Glutamatergic neuron (in vitro differentiated cells): ENCODE results near the gene MAP3K2. TPM values are rescaled to one million over a fixed set of nuclear protein-coding genes. Genes with fewer than 3 reads are reported as not detected.

Experiments used
- DNase-seq: peaks from one replicate; pipeline ENCODE4 v3.0.0; 2022
- H3K27ac Mint-ChIP-seq: one replicate; pipeline ENCODE4 v1.8.0; 2020; ENCODE audit warnings: mild to moderate bottlenecking, mixed read lengths, inconsistent platforms; ENCODE audit not compliant: unreplicated experiment
- H3K27me3 Mint-ChIP-seq: one replicate; pipeline ENCODE4 v1.8.0; 2020; ENCODE audit warnings: mild to moderate bottlenecking, moderate library complexity, mixed read lengths, inconsistent platforms; ENCODE audit not compliant: unreplicated experiment
- H3K36me3 Mint-ChIP-seq: one replicate; pipeline ENCODE4 v1.8.0; 2020; ENCODE audit warnings: mild to moderate bottlenecking, mixed read lengths, inconsistent platforms; ENCODE audit not compliant: unreplicated experiment
- H3K4me1 Mint-ChIP-seq: one replicate; pipeline ENCODE4 v1.8.0; 2020; ENCODE audit warnings: mild to moderate bottlenecking, low read depth, mixed read lengths, inconsistent platforms; ENCODE audit not compliant: unreplicated experiment
- H3K4me3 Mint-ChIP-seq: one replicate; pipeline ENCODE4 v1.8.0; 2020; ENCODE audit warnings: mild to moderate bottlenecking, mixed read lengths, inconsistent platforms; ENCODE audit not compliant: unreplicated experiment
- H3K9me3 Mint-ChIP-seq: one replicate; pipeline ENCODE4 v1.8.0; 2020; ENCODE audit warnings: mild to moderate bottlenecking, moderate library complexity, mixed read lengths, inconsistent platforms; ENCODE audit not compliant: unreplicated experiment
- total RNA-seq: library from RNA; stranded (reverse); fragmentation: NEBNext Ultra II Directional; extraction: Animal tissue kit (Norgen Biotek cat#: 25700); gene quantifications from one replicate; pipeline ENCODE4 v1.2.1, GENCODE V29; 2021; ENCODE audit not compliant: unreplicated experiment
- TF ChIP-seq, protein P1 (sequence below): fragments of 200-600 bp; sonication (generic); IDR thresholded peaks from one replicate; pipeline ENCODE4 v1.5.0; 2021; ENCODE audit not compliant: partially characterized antibody, unreplicated experiment

The MAP3K2 gene
- total RNA-seq, 1 donor from 2014 or later: 42.7 TPM

- Mint-ChIP-seq H3K9me3 (no peaks in the 10 kb centered on the region), H3K36me3 (peaks cover 6% of the 10 kb centered on the region), H3K27ac (no peak overlapping the region), H3K27me3 (peaks cover 2% of the 10 kb centered on the region), H3K4me1 (peaks cover 3% of the 10 kb centered on the region), H3K4me3 (no peak overlapping the region)
- DNase-seq: no peak
- TF ChIP-seq, protein P1, sequence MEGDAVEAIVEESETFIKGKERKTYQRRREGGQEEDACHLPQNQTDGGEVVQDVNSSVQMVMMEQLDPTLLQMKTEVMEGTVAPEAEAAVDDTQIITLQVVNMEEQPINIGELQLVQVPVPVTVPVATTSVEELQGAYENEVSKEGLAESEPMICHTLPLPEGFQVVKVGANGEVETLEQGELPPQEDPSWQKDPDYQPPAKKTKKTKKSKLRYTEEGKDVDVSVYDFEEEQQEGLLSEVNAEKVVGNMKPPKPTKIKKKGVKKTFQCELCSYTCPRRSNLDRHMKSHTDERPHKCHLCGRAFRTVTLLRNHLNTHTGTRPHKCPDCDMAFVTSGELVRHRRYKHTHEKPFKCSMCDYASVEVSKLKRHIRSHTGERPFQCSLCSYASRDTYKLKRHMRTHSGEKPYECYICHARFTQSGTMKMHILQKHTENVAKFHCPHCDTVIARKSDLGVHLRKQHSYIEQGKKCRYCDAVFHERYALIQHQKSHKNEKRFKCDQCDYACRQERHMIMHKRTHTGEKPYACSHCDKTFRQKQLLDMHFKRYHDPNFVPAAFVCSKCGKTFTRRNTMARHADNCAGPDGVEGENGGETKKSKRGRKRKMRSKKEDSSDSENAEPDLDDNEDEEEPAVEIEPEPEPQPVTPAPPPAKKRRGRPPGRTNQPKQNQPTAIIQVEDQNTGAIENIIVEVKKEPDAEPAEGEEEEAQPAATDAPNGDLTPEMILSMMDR: no peak
Observed at GRCh38 chr2:127379712-127380355, 7.9 kb downstream of the MAP3K2 start.

DNA sequence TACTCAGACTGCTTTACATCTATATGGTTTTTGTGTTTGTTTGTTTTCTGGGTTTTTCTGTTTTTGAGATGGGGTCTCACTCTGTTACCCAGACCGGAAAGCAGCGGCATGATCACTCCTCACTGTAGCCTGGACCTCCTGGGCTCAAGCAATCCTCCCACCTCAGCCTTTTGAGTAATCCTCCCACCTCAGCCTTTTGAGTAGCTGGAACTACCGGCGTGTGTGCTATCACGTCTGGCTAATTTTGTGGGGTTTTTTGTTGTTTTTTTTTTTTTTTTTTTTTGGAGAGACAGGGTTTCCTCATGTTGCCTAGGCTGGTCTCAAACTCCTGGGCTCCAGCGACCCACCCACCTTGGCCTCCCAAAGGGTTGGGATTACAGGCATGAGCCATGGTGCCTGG, 9.1 kb downstream of the MAP3K2 start:
- DNase-seq: no peak
- H3K27ac Mint-ChIP-seq: no peak overlapping the region
- H3K4me3 Mint-ChIP-seq: no peak overlapping the region
- peaks cover 10% of the 10 kb centered on the region for H3K9me3 Mint-ChIP-seq
- TF ChIP-seq, protein P1: no peak
- peaks cover 17% of the 10 kb centered on the region for H3K36me3 Mint-ChIP-seq
- H3K4me1 Mint-ChIP-seq: peaks cover 3% of the 10 kb centered on the region
- H3K27me3 Mint-ChIP-seq: peaks cover 2% of the 10 kb centered on the region

GRCh38 chr2:127377262-127377661, 10.5 kb downstream of the MAP3K2 start:
- no peak overlapping the region for H3K27ac Mint-ChIP-seq
- peaks cover 3% of the 10 kb centered on the region for H3K4me1 Mint-ChIP-seq
- TF ChIP-seq, protein P1: no peak
- no peak overlapping the region for H3K4me3 Mint-ChIP-seq
- peaks cover 24% of the 10 kb centered on the region for H3K36me3 Mint-ChIP-seq
- H3K9me3 Mint-ChIP-seq: peaks cover 20% of the 10 kb centered on the region
- peaks cover 6% of the 10 kb centered on the region for H3K27me3 Mint-ChIP-seq
- DNase-seq: no peak

DNA sequence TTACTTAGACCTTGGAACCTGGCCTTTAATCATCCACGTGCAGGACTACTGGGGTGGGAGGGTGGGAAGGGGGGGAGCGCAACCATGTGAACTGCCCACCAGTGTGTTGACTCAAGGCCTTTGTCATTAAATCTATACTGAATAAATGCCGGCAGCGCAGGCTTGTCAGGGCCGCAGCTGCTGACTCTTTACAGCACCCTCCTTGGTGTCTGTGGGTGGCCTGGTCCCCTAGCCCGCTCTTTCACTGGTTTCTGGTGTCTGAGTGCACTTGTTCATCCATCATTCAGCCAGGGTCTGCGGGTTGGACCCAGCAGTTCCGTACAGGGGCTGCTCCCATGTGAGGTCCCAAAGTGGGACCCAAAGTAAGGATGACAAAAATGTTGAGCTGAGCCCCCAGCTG, 11.5 kb downstream of the MAP3K2 start:
- peaks cover 20% of the 10 kb centered on the region for H3K9me3 Mint-ChIP-seq

More for the DNA sequence above, 11.5 kb downstream of the MAP3K2 start:
- TF ChIP-seq, protein P1: no peak
- H3K27ac Mint-ChIP-seq: no peak overlapping the region
- peaks cover 12% of the 10 kb centered on the region for H3K4me1 Mint-ChIP-seq
- peaks cover 6% of the 10 kb centered on the region for H3K27me3 Mint-ChIP-seq
- H3K4me3 Mint-ChIP-seq: no peak overlapping the region
- DNase-seq: no peak
- H3K36me3 Mint-ChIP-seq: peaks cover 31% of the 10 kb centered on the region
